Prostate gland (tissue), 2 donors: ENCODE results near the gene ERCC6L2. TPM values are rescaled to one million over a fixed set of nuclear protein-coding genes. Genes with fewer than 3 reads are reported as not detected.

Experiments
- DNase-seq: peaks from one replicate; pipeline ENCODE4 v3.0.0-alpha.2; 2019; ENCODE audit warnings: low spot score
- H3K27ac ChIP-seq, 2 donors: fragments of 200-600 bp; sonication (generic); 2 replicates each; pipeline ENCODE4 v1.5.1; 2017 to 2019
- H3K27me3 ChIP-seq: fragments of 200-600 bp; sonication (generic); replicated peaks from 2 replicates; pipeline ENCODE4 v1.5.1; 2019; ENCODE audit not compliant: insufficient read depth
- H3K36me3 ChIP-seq, 2 donors: fragments of 200-600 bp; sonication (generic); 1 replicate in 1 of 2; 2 replicates in 1 of 2; pipeline versions ENCODE4 v1.5.1 to v1.8.1; 2017 to 2019
- H3K4me1 ChIP-seq: fragments of 200-600 bp; sonication (generic); replicated peaks from 2 replicates; pipeline ENCODE4 v1.5.1; 2019
- H3K4me3 ChIP-seq, 2 donors: fragments of 200-600 bp; sonication (generic); 2 replicates each; pipeline ENCODE4 v1.5.1; 2017 to 2019
- H3K9me3 ChIP-seq: fragments of 200-600 bp; sonication (generic); 2 replicates; pipeline ENCODE4 v1.5.1; 2017
- POLR2A ChIP-seq: fragments of 450-650 bp; IDR thresholded peaks from one replicate; pipeline ENCODE4 v1.6.1; 2016; ENCODE audit warnings: antibody characterized with exemption, mild to moderate bottlenecking
- POLR2AphosphoS5 ChIP-seq: sonication (generic); formaldehyde crosslinking; IDR thresholded peaks from one replicate; pipeline ENCODE4 v1.6.1; 2017; ENCODE audit warnings: antibody characterized with exemption
- WGBS: methylation state at CpG from one replicate; pipeline ENCODE4 v1.1.5; 2018; 5-methylcytosine and 5-hydroxymethylcytosine counted together
- intact Hi-C: fragments of 100-400 bp; cut with DNase I; formaldehyde crosslinking; loops from one replicate; pipeline ENCODE4 v1.14.2; 2022
- total RNA-seq, 2 donors: library from RNA; depleted of rRNA; stranded (reverse); fragments of >200 nt; gene quantifications; one replicate each; pipeline ENCODE4 v1.1.0, GENCODE V29; 2016
- TF ChIP-seq, protein P1 (sequence below), 4 experiments: fragments of 200-600 bp in 2 of 4; fragments of 450-650 bp in 2 of 4; sonication (generic) in 2 of 4; IDR thresholded peaks; 1 replicate in 3 of 4; 2 replicates in 1 of 4; pipeline ENCODE4 v1.5.1; 2016 to 2019; ENCODE audit warnings: antibody characterized with exemption in 4 of 4, mild to moderate bottlenecking in 2 of 4, moderate library complexity in 2 of 4

ERCC6L2 gene
- total RNA-seq, 2 donors from 2014 or later = 57.7 to 73.4 TPM

DNA sequence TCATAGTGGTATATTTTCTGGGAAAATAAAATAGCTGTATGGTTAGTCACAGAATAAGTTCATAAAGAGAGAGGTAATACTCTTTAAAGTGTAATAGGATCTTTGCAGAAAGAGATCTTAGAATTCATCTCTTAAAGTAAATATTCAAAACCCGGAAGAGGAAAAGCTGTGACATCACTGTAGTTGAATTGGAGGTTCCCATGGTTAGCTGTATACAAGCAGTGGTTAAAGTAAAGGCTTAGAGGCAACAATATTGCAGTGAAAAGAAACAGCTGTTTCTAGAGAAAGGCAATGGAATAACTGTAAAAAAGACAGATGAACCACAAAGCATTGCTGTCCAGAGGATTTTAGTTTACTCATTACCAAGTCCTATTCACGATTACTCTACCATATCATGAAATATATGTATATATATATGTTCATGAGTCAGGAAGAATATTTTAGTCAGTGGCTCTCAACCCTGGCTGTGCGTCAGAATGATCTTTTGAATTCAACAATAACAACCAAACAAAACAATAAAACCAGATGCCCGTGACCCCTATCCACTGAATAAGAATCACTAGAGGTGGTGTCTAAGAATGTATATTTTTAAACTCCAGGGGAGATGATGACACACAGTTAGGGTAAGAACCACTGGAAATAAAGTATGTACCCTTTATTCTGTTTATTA lies 4.7 kb downstream of the ERCC6L2 start:
- H3K4me1 ChIP-seq = peaks cover 5% of the 10 kb centered on the region
- DNase-seq = no peak
- intact Hi-C loops = loop anchor here (10.0 kb wide), 1 partner anchor 145 kb away; no protein-coding TSS in a partner anchor
- H3K9me3 ChIP-seq = no peaks in the 10 kb centered on the region
- TF ChIP-seq POLR2A = no peak
- no peak for TF ChIP-seq POLR2AphosphoS5
- TF ChIP-seq, protein P1, sequence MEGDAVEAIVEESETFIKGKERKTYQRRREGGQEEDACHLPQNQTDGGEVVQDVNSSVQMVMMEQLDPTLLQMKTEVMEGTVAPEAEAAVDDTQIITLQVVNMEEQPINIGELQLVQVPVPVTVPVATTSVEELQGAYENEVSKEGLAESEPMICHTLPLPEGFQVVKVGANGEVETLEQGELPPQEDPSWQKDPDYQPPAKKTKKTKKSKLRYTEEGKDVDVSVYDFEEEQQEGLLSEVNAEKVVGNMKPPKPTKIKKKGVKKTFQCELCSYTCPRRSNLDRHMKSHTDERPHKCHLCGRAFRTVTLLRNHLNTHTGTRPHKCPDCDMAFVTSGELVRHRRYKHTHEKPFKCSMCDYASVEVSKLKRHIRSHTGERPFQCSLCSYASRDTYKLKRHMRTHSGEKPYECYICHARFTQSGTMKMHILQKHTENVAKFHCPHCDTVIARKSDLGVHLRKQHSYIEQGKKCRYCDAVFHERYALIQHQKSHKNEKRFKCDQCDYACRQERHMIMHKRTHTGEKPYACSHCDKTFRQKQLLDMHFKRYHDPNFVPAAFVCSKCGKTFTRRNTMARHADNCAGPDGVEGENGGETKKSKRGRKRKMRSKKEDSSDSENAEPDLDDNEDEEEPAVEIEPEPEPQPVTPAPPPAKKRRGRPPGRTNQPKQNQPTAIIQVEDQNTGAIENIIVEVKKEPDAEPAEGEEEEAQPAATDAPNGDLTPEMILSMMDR (IDR thresholded peaks at IDR 0.05) = no peak
- WGBS = 59% methylated on average over 4 of the region's 4 CpGs
- H3K27me3 ChIP-seq = no peaks in the 10 kb centered on the region
- no peaks in the 10 kb centered on the region for H3K36me3 ChIP-seq
- H3K27ac ChIP-seq = no peak overlapping the region
- H3K4me3 ChIP-seq = no peak overlapping the region

DNA sequence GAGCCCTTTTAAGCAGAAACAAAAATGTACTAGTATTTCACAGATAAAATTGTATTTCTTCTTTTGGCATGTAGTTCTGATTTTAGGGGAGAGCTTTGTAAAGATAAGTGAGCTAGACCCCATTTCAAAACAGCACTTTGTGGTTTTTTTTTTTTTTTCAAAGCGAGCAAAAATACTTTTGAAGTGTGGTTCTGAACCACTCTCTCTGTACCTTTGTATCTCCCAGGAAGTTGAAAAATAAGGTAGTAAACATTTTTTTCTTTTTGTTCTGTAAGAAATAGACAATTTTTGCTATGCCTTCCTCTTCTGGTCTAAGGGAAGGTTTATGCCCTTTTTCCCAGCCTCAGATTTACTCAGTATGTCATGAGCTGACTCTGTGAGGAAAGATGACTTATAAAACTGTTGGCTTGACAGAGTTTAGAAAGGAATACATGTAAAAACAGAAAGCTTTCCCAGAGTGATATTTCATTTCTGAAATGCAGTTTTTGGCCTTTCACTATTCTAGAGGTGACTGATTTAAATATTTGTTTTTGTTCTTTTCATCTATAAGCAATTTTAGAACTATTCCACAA lies 12.5 kb downstream of the ERCC6L2 start:
- no peak for DNase-seq
- TF ChIP-seq POLR2A (no peak), POLR2AphosphoS5 (no peak)
- 68% methylated on average over 1 of the region's 1 CpG for WGBS
- H3K27me3 ChIP-seq = no peaks in the 10 kb centered on the region
- H3K36me3 ChIP-seq = no peaks in the 10 kb centered on the region
- no peak overlapping the region for H3K27ac ChIP-seq
- no peaks in the 10 kb centered on the region for H3K9me3 ChIP-seq
- intact Hi-C loops = loop anchor here (10.0 kb wide), 1 partner anchor 137 kb away; no protein-coding TSS in a partner anchor
- H3K4me3 ChIP-seq = no peak overlapping the region
- H3K4me1 ChIP-seq = no peaks in the 10 kb centered on the region

GRCh38 chr9:95890594-95890993 lies 15.1 kb downstream of the ERCC6L2 start:
- WGBS = 95% methylated on average over 4 of the region's 4 CpGs
- Histone ChIP-seq H3K4me1 (no peaks in the 10 kb centered on the region), H3K27ac (no peak overlapping the region), H3K27me3 (no peaks in the 10 kb centered on the region), H3K36me3 (no peaks in the 10 kb centered on the region), H3K9me3 (no peaks in the 10 kb centered on the region), H3K4me3 (no peak overlapping the region)
- no peak for DNase-seq
- intact Hi-C loops = no loop called here
- TF ChIP-seq POLR2AphosphoS5 (no peak), POLR2A (no peak)
- TF ChIP-seq, protein P1 (IDR thresholded peaks at IDR 0.05) = no peak

DNA sequence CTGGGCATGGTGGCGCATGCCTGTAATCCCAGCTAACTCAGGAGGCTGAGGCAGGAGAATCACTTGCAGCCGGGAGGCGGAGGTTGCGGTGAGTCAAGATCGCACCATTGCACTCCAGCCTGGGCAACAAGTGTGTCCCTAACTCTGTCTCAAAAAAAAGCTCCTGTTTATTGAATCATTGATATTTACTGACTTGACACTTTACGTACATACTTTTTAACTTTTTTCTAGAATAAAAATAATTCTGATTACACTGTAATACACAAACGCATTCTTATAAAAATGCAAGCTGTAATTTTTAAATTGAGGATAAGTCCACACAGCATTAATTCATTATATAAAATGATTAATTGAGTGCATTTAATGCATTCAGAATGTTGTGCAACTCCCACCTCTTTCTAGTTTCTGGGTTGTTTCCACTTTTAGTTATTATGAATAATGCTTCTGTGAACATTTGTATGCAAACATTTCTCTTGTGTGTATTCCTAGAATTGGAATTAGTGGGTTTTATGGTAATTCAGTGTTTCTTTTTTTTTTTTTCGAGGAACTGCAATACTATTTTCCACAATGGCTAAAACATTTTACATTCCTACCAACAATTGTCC lies 15.7 kb downstream of the ERCC6L2 start:
- TF ChIP-seq POLR2A (no peak), POLR2AphosphoS5 (no peak)
- TF ChIP-seq, protein P1 (IDR thresholded peaks at IDR 0.05) = no peak
- H3K9me3 ChIP-seq = no peaks in the 10 kb centered on the region
- no peaks in the 10 kb centered on the region for H3K4me1 ChIP-seq
- no peaks in the 10 kb centered on the region for H3K27me3 ChIP-seq
- no peak overlapping the region for H3K4me3 ChIP-seq
- H3K36me3 ChIP-seq = no peaks in the 10 kb centered on the region
- DNase-seq = no peak
- intact Hi-C loops = no loop called here
- H3K27ac ChIP-seq = no peak overlapping the region
- WGBS = 96% methylated on average over 8 of the region's 8 CpGs

- WGBS = 100% methylated on average over 2 of the region's 2 CpGs
- H3K9me3 ChIP-seq = no peaks in the 10 kb centered on the region
- H3K27ac ChIP-seq = no peak overlapping the region
- intact Hi-C loops = no loop called here
- no peaks in the 10 kb centered on the region for H3K4me1 ChIP-seq
- H3K36me3 ChIP-seq = no peaks in the 10 kb centered on the region
- H3K27me3 ChIP-seq = no peaks in the 10 kb centered on the region
- TF ChIP-seq, protein P1 (IDR thresholded peaks at IDR 0.05) = no peak
- TF ChIP-seq POLR2A (no peak), POLR2AphosphoS5 (no peak)
- H3K4me3 ChIP-seq = no peak overlapping the region
- no peak for DNase-seq
These were observed 17.2 kb downstream of the ERCC6L2 start for GRCh38 chr9:95892690-95893089.
